GM12892 (cell line): ENCODE data around the gene VAPB.

Experiments used
- POLR2A ChIP-seq: IDR thresholded peaks from 2 replicates; pipeline ENCODE4 v1.6.1; 2011; ENCODE audit warnings: low read depth, low read length, control low read depth
- TAF1 ChIP-seq: IDR thresholded peaks from 2 replicates; pipeline ENCODE4 v1.6.1; 2011; ENCODE audit warnings: low read depth, mild to moderate bottlenecking, control low read depth, low read length, borderline replicate concordance

DNA sequence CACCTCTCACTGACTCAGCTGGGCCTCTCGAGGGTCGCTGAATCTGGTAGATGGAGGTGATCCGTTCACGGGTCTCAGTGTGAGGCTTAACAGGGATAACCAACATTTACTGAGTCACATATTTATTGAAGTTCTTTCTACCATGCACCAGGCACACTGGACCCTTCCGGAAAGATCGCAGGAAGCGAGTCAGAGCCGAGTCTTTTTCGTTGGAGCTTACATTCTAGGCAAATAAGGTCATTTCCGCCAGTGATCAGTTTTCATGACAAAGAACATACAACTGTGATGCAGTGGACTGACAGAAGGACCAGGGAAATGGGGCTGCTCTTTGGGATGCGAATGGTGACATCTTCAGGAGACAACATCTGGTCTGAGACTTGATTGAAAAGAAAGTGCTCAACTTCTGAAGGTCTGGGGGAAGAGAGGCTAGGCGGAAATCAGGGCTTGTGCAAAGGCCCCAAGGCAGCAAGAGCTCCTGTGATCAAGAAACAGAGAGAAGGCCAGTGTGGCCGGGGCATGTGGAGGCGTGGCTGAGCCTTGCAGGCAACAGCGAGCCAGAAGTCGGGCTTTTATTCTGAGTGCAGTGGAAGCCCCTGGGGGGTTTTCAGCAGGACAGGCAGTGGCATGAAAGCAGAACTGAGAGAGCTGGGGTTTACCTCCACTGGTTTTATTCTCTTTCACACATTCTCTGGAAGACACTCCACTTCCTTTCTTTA is 69.5 kb downstream of the VAPB start:
- TF ChIP-seq POLR2A (0 out of 2 replicates have a peak, but pooled peaks have one; percentile 19), TAF1 (no peak)
